ENCODE data around the gene CBLIF.

Gene CBLIF

GRCh38 chr11:59812220-59812619, 33.1 kb downstream of the CBLIF start:
- Histone ChIP-seq H3K9me3 (replicated peaks in 1 of 2; ENCODE audit: control insufficient read depth in 2 of 2, insufficient read depth in 1 of 2, low read depth in 1 of 2, low read length in 2 of 2) (no peaks in the 10 kb centered on the region), H2BK120ac (ENCODE audit: low read depth, low read length) (no peak overlapping the region), H2AFZ (ENCODE audit: low read length) (no peak overlapping the region), H2BK5ac (ENCODE audit: low read length) (no peak overlapping the region), H3K14ac (ENCODE audit: low read length) (no peak overlapping the region), H3K79me1 (ENCODE audit: low read depth, low read length) (peaks cover 2% of the 10 kb centered on the region), H3K4me1 (ENCODE audit: control insufficient read depth in 2 of 2, insufficient read depth in 1 of 2, low read depth in 1 of 2, low read length in 2 of 2) (peaks cover 0 to 2% of the 10 kb centered on the region in 2 donors), H3K18ac (ENCODE audit: low read length) (no peak overlapping the region), H3K9ac (ENCODE audit: low read depth, low read length, poor library complexity) (no peak overlapping the region), H3K27ac (replicated peaks; ENCODE audit: low read length) (no peak overlapping the region), H3K4ac (ENCODE audit: low read length) (no peak overlapping the region), H2BK15ac (ENCODE audit: low read length) (no peak overlapping the region), H2AK5ac (ENCODE audit: low read depth, low read length) (no peak overlapping the region), H3K23ac (ENCODE audit: low read depth, low read length, poor library complexity) (no peak overlapping the region), H4K8ac (ENCODE audit: low read depth, low read length) (no peak overlapping the region), H3K27me3 (ENCODE audit: control insufficient read depth in 3 of 3, insufficient read depth in 3 of 3, low read depth in 1 of 3, low read length in 3 of 3) (peaks cover 0 to 5% (median 0%) of the 10 kb centered on the region in 3 experiments), H2BK12ac (ENCODE audit: low read length) (no peak overlapping the region), H3K4me2 (ENCODE audit: insufficient read depth, low read length, poor library complexity, severe bottlenecking) (no peak overlapping the region), H4K91ac (ENCODE audit: low read depth, low read length, poor library complexity) (no peak overlapping the region), H3K36me3 (replicated peaks in 1 of 2; ENCODE audit: control insufficient read depth in 2 of 2, insufficient read depth in 2 of 2, low read length in 2 of 2) (peaks cover 2 to 18% of the 10 kb centered on the region in 2 donors), H3K4me3 (ENCODE audit: low read length in 2 of 2) (no peak overlapping the region)
- WGBS, 2 donors (ENCODE audit: extremely low coverage in 2 of 2, insufficient read length in 2 of 2, insufficient replicate concordance in 1 of 2), result no CpG with 5 or more reads among the region's 2 CpGs
- no peak for DNase-seq (ENCODE audit: low spot score)

DNA sequence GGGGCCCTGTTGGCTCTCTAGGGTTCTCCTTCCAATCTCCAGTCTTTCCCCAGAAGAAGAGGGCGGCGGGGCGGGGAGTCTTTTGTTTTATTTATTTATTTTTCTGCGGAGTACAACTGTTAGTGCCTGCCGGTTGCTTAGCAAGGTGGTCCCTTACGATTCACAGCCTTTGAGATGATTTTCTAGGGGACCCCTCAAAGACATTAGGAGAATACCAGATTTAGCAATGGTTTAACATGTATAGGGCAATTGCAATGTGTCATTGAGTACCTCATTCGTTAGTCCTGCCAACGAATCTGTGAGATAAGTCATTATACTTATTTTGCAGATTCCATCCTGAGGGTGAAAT, 34.4 kb downstream of the CBLIF start:
- H3K23ac ChIP-seq (ENCODE audit: low read depth, low read length, poor library complexity), result peak overlapping the region; percentile 20
- no peak overlapping the region for H2BK12ac ChIP-seq (ENCODE audit: low read length)
- H2AFZ ChIP-seq (ENCODE audit: low read length), result peak overlapping the region; percentile 94
- H2BK120ac ChIP-seq (ENCODE audit: low read depth, low read length), result no peak overlapping the region
- peaks cover 4% of the 10 kb centered on the region for H3K79me1 ChIP-seq (ENCODE audit: low read depth, low read length)
- no CpG with 5 or more reads among the region's 8 CpGs for WGBS, 2 donors (ENCODE audit: extremely low coverage in 2 of 2, insufficient read length in 2 of 2, insufficient replicate concordance in 1 of 2)
- peaks cover 13 to 31% of the 10 kb centered on the region in 2 donors for H3K36me3 ChIP-seq (replicated peaks in 1 of 2; ENCODE audit: control insufficient read depth in 2 of 2, insufficient read depth in 2 of 2, low read length in 2 of 2)
- peak overlapping the region; percentile 72 to 83 for H3K4me3 ChIP-seq (ENCODE audit: low read length in 2 of 2)
- peaks cover 0 to 2% of the 10 kb centered on the region in 2 donors for H3K4me1 ChIP-seq (ENCODE audit: control insufficient read depth in 2 of 2, insufficient read depth in 1 of 2, low read depth in 1 of 2, low read length in 2 of 2)
- no peak overlapping the region for H4K8ac ChIP-seq (ENCODE audit: low read depth, low read length)
- no peak for DNase-seq (ENCODE audit: low spot score)
- no peak overlapping the region for H3K4ac ChIP-seq (ENCODE audit: low read length)
- H3K27me3 ChIP-seq (ENCODE audit: control insufficient read depth in 3 of 3, insufficient read depth in 3 of 3, low read depth in 1 of 3, low read length in 3 of 3), result peaks cover 0 to 5% (median 0%) of the 10 kb centered on the region in 3 experiments
- no peak overlapping the region for H3K27ac ChIP-seq (replicated peaks; ENCODE audit: low read length)
- no peak overlapping the region for H3K14ac ChIP-seq (ENCODE audit: low read length)
- no peak overlapping the region for H3K18ac ChIP-seq (ENCODE audit: low read length)
- H2BK15ac ChIP-seq (ENCODE audit: low read length), result no peak overlapping the region
- no peak overlapping the region for H2BK5ac ChIP-seq (ENCODE audit: low read length)
- H3K9ac ChIP-seq (ENCODE audit: low read depth, low read length, poor library complexity), result no peak overlapping the region
- H3K9me3 ChIP-seq (replicated peaks in 1 of 2; ENCODE audit: control insufficient read depth in 2 of 2, insufficient read depth in 1 of 2, low read depth in 1 of 2, low read length in 2 of 2), result no peaks in the 10 kb centered on the region
- H2AK5ac ChIP-seq (ENCODE audit: low read depth, low read length), result no peak overlapping the region
- peak overlapping the region; percentile 65 for H3K4me2 ChIP-seq (ENCODE audit: insufficient read depth, low read length, poor library complexity, severe bottlenecking)
- no peak overlapping the region for H4K91ac ChIP-seq (ENCODE audit: low read depth, low read length, poor library complexity)

GRCh38 chr11:59810189-59810910, 34.9 kb downstream of the CBLIF start, which contains the start of gene MRPL16:
MRPL16 (minus strand) TSS chr11:59810778; CDS start chr11:59810658, 120 bp downstream.
- H2BK5ac ChIP-seq (ENCODE audit: low read length), result no peak within 1 kb of the TSS
- H3K79me1 ChIP-seq (ENCODE audit: low read depth, low read length), result peaks cover 4% of the 10 kb centered on the region
- peaks cover 0 to 5% (median 0%) of the 10 kb centered on the region in 3 experiments for H3K27me3 ChIP-seq (ENCODE audit: control insufficient read depth in 3 of 3, insufficient read depth in 3 of 3, low read depth in 1 of 3, low read length in 3 of 3)
- peaks cover 13 to 36% of the 10 kb centered on the region in 2 donors for H3K36me3 ChIP-seq (replicated peaks in 1 of 2; ENCODE audit: control insufficient read depth in 2 of 2, insufficient read depth in 2 of 2, low read length in 2 of 2)
- H3K4me3 ChIP-seq (ENCODE audit: low read length in 2 of 2), result peak within 1 kb of the TSS; percentile 72 to 83
- H3K9ac ChIP-seq (ENCODE audit: low read depth, low read length, poor library complexity), result peak within 1 kb of the TSS; percentile 90
- no peak within 1 kb of the TSS for H2BK15ac ChIP-seq (ENCODE audit: low read length)
- H3K18ac ChIP-seq (ENCODE audit: low read length), result peak within 1 kb of the TSS; percentile 88
- no peak within 1 kb of the TSS for H3K4ac ChIP-seq (ENCODE audit: low read length)
- H3K14ac ChIP-seq (ENCODE audit: low read length), result peak within 1 kb of the TSS; percentile 39
- H2AFZ ChIP-seq (ENCODE audit: low read length), result peak within 1 kb of the TSS; percentile 94
- H2AK5ac ChIP-seq (ENCODE audit: low read depth, low read length), result no peak within 1 kb of the TSS
- no peak within 1 kb of the TSS for H4K8ac ChIP-seq (ENCODE audit: low read depth, low read length)
- no peak within 1 kb of the TSS for H4K91ac ChIP-seq (ENCODE audit: low read depth, low read length, poor library complexity)
- no peak within 1 kb of the TSS for H3K27ac ChIP-seq (replicated peaks; ENCODE audit: low read length)
- no peaks in the 10 kb centered on the region for H3K9me3 ChIP-seq (replicated peaks in 1 of 2; ENCODE audit: control insufficient read depth in 2 of 2, insufficient read depth in 1 of 2, low read depth in 1 of 2, low read length in 2 of 2)
- peak within 1 kb of the TSS; percentile 20 for H3K23ac ChIP-seq (ENCODE audit: low read depth, low read length, poor library complexity)
- DNase-seq (ENCODE audit: low spot score), result peak; percentile 83
- peaks cover 0 to 2% of the 10 kb centered on the region in 2 donors for H3K4me1 ChIP-seq (ENCODE audit: control insufficient read depth in 2 of 2, insufficient read depth in 1 of 2, low read depth in 1 of 2, low read length in 2 of 2)
- H2BK12ac ChIP-seq (ENCODE audit: low read length), result no peak within 1 kb of the TSS
- no CpG with 5 or more reads among the region's 54 CpGs for WGBS, 2 donors (ENCODE audit: extremely low coverage in 2 of 2, insufficient read length in 2 of 2, insufficient replicate concordance in 1 of 2)
- H3K4me2 ChIP-seq (ENCODE audit: insufficient read depth, low read length, poor library complexity, severe bottlenecking), result peak within 1 kb of the TSS; percentile 65
- H2BK120ac ChIP-seq (ENCODE audit: low read depth, low read length), result no peak within 1 kb of the TSS

- Histone ChIP-seq H3K23ac (ENCODE audit: low read depth, low read length, poor library complexity) (no peak overlapping the region), H3K14ac (ENCODE audit: low read length) (no peak overlapping the region), H2BK120ac (ENCODE audit: low read depth, low read length) (no peak overlapping the region), H2BK15ac (ENCODE audit: low read length) (no peak overlapping the region), H2AK5ac (ENCODE audit: low read depth, low read length) (no peak overlapping the region), H3K36me3 (replicated peaks in 1 of 2; ENCODE audit: control insufficient read depth in 2 of 2, insufficient read depth in 2 of 2, low read length in 2 of 2) (peaks cover 15 to 40% of the 10 kb centered on the region in 2 donors), H3K4ac (ENCODE audit: low read length) (no peak overlapping the region), H3K18ac (ENCODE audit: low read length) (no peak overlapping the region), H3K9ac (ENCODE audit: low read depth, low read length, poor library complexity) (no peak overlapping the region), H2BK12ac (ENCODE audit: low read length) (no peak overlapping the region), H4K91ac (ENCODE audit: low read depth, low read length, poor library complexity) (no peak overlapping the region), H3K27me3 (ENCODE audit: control insufficient read depth in 3 of 3, insufficient read depth in 3 of 3, low read depth in 1 of 3, low read length in 3 of 3) (no peaks in the 10 kb centered on the region), H3K27ac (replicated peaks; ENCODE audit: low read length) (no peak overlapping the region), H3K79me1 (ENCODE audit: low read depth, low read length) (peaks cover 4% of the 10 kb centered on the region), H3K4me3 (ENCODE audit: low read length in 2 of 2) (no peak overlapping the region), H4K8ac (ENCODE audit: low read depth, low read length) (no peak overlapping the region), H2BK5ac (ENCODE audit: low read length) (no peak overlapping the region), H2AFZ (ENCODE audit: low read length) (no peak overlapping the region), H3K9me3 (replicated peaks in 1 of 2; ENCODE audit: control insufficient read depth in 2 of 2, insufficient read depth in 1 of 2, low read depth in 1 of 2, low read length in 2 of 2) (no peaks in the 10 kb centered on the region), H3K4me2 (ENCODE audit: insufficient read depth, low read length, poor library complexity, severe bottlenecking) (no peak overlapping the region), H3K4me1 (ENCODE audit: control insufficient read depth in 2 of 2, insufficient read depth in 1 of 2, low read depth in 1 of 2, low read length in 2 of 2) (peaks cover 0 to 2% of the 10 kb centered on the region in 2 donors)
- WGBS, 2 donors (ENCODE audit: extremely low coverage in 2 of 2, insufficient read length in 2 of 2, insufficient replicate concordance in 1 of 2), result no CpG with 5 or more reads among the region's 1 CpG
- no peak for DNase-seq (ENCODE audit: low spot score)
These were observed 38.2 kb downstream of the CBLIF start for GRCh38 chr11:59807047-59807610.

Data from neuronal stem cell (in vitro differentiated cells).